Ascending aorta (tissue), 2 donors: Measurements from ENCODE around the gene ZFP1. TPM values are rescaled to one million over a fixed set of nuclear protein-coding genes. Genes with fewer than 3 reads are reported as not detected.

Source experiments
- DNase-seq, 2 donors: peaks; one replicate each; pipeline ENCODE4 v3.0.0-alpha.2; 2019; ENCODE audit warnings: low spot score in 2 of 2
- H3K27ac ChIP-seq, 2 donors: fragments of 200-600 bp; sonication (generic); one replicate each; pipeline ENCODE4 v1.5.1; 2016 to 2017; ENCODE audit warnings: mild to moderate bottlenecking in 1 of 2
- H3K27me3 ChIP-seq: fragments of 200-600 bp; sonication (generic); one replicate; pipeline ENCODE4 v1.5.1; 2017
- H3K36me3 ChIP-seq, 2 donors: fragments of 200-600 bp; sonication (generic); one replicate each; pipeline ENCODE4 v1.5.1; 2016
- H3K4me1 ChIP-seq, 2 donors: fragments of 200-600 bp; sonication (generic); one replicate each; pipeline ENCODE4 v1.5.1; 2016 to 2017; ENCODE audit warnings: mild to moderate bottlenecking in 1 of 2
- H3K4me3 ChIP-seq, 2 donors: fragments of 200-600 bp; sonication (generic); one replicate each; pipeline ENCODE4 v1.5.1; 2016 to 2017; ENCODE audit warnings: mild to moderate bottlenecking in 1 of 2
- H3K9me3 ChIP-seq, 2 donors: fragments of 200-600 bp; sonication (generic); one replicate each; pipeline ENCODE4 v1.5.1; 2016
- intact Hi-C: fragments of 100-400 bp; cut with DNase I; formaldehyde crosslinking; loops from one replicate; pipeline ENCODE4 v1.15.1; 2023
- total RNA-seq: library from RNA; depleted of rRNA; stranded (reverse); fragments of >200 nt; gene quantifications from one replicate; pipeline ENCODE4 v1.1.0, GENCODE V29; 2016
- TF ChIP-seq, protein P1 (sequence below), 3 experiments: fragments of 200-600 bp in 2 of 3; fragments of 450-650 bp in 1 of 3; sonication (generic) in 2 of 3; IDR thresholded peaks; one replicate each; pipeline ENCODE4 v1.5.1; 2016 to 2019; ENCODE audit warnings: antibody characterized with exemption in 3 of 3, mild to moderate bottlenecking in 1 of 3, moderate library complexity in 1 of 3

ZFP1 gene
- total RNA-seq, 1 donor from 2014 or later: 6.8 TPM

DNA sequence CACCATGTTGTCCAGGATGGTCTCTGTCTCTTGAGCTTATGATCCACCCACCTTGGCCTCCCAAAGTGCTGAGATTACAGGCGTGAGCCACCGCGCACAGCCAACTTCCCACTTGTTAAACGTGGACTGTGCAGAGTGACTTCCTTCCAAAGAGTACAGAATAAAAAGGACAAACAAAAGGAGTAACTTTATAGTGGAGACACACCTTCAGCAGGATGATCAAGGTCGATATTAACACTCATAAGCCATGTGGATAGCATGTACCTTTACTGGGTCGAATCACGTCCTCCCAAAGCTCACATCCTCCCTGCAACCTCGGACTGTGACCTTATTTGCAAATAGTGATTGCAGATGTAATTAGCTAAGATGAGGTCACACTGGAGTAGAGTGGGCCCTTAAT, 10.1 kb upstream of the ZFP1 start:
- DNase-seq: no peak
- no peak overlapping the region for H3K4me3 ChIP-seq
- TF ChIP-seq, protein P1, sequence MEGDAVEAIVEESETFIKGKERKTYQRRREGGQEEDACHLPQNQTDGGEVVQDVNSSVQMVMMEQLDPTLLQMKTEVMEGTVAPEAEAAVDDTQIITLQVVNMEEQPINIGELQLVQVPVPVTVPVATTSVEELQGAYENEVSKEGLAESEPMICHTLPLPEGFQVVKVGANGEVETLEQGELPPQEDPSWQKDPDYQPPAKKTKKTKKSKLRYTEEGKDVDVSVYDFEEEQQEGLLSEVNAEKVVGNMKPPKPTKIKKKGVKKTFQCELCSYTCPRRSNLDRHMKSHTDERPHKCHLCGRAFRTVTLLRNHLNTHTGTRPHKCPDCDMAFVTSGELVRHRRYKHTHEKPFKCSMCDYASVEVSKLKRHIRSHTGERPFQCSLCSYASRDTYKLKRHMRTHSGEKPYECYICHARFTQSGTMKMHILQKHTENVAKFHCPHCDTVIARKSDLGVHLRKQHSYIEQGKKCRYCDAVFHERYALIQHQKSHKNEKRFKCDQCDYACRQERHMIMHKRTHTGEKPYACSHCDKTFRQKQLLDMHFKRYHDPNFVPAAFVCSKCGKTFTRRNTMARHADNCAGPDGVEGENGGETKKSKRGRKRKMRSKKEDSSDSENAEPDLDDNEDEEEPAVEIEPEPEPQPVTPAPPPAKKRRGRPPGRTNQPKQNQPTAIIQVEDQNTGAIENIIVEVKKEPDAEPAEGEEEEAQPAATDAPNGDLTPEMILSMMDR (IDR thresholded peaks at IDR 0.05): no peak
- H3K9me3 ChIP-seq: no peaks in the 10 kb centered on the region
- no peaks in the 10 kb centered on the region for H3K4me1 ChIP-seq
- H3K36me3 ChIP-seq: no peaks in the 10 kb centered on the region
- H3K27ac ChIP-seq: no peak overlapping the region
- intact Hi-C loops: no loop called here
- H3K27me3 ChIP-seq: no peaks in the 10 kb centered on the region

DNA sequence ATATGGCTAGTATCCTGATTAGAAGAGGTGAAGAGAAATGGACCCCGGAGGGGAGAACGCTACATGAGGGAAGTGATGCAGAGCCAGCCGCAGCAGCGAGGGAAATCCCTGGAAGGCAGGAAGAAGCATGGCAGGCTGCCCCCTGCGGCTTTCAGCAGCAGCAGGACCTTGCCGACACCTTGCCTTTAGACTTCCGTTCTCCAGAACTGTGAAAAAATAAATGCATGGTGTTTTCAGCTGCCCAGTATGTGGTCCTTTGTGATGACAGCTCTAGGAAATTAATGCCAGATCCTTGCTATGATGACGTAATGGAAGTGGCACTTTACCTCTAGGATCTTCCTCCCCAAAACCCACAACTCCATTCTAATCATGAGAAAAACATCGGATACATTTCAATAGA, 9.7 kb upstream of the ZFP1 start:
- H3K27me3 ChIP-seq: no peaks in the 10 kb centered on the region
- intact Hi-C loops: no loop called here
- no peaks in the 10 kb centered on the region for H3K9me3 ChIP-seq
- no peaks in the 10 kb centered on the region for H3K36me3 ChIP-seq
- TF ChIP-seq, protein P1 (IDR thresholded peaks at IDR 0.05): no peak
- no peak overlapping the region for H3K4me3 ChIP-seq
- DNase-seq: no peak
- no peaks in the 10 kb centered on the region for H3K4me1 ChIP-seq
- no peak overlapping the region for H3K27ac ChIP-seq

DNA sequence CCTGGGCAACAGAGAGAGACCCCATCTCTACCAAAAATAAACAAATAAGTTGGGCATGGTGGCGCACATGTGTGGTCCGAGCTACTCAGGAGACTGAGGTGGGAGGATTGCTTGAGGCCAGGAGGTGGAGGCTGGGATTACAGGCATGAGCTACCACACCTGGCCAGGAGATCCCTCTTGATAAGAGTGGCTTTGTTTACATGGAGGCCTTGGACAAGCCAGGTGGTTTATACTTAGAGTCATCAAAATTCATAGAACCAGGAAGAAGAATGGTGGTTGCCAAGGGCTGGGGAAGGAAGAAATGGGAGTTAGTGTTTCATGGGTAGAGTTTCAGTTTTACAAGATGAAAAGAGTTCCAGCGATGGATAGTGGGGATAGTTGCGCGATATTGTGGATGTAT, 8.8 kb upstream of the ZFP1 start:
- Histone ChIP-seq H3K9me3 (no peaks in the 10 kb centered on the region), H3K36me3 (no peaks in the 10 kb centered on the region), H3K27ac (no peak overlapping the region), H3K27me3 (no peaks in the 10 kb centered on the region), H3K4me1 (no peaks in the 10 kb centered on the region), H3K4me3 (no peak overlapping the region)
- TF ChIP-seq, protein P1 (IDR thresholded peaks at IDR 0.05): no peak
- no peak for DNase-seq
- intact Hi-C loops: no loop called here

DNA sequence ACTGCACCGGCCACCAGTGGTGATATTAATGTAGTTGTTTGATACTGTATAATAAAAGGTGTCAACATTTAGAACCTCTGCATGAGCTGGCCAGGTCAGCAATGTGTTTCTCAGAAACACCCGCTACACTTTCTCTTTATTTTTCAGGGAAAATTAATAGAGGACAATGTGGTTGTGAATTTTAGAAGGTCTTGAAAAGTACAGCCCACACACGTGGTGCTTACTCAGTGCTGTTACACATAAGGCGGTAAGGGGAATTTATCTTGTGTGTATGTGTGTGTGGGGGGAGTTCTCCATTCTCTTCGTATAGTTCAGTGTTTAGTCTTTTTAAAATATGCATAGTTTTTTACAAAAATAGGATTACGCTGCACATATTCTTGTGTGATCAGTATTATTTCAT, 4.4 kb upstream of the ZFP1 start:
- peaks cover 0 to 3% of the 10 kb centered on the region in 2 donors for H3K9me3 ChIP-seq
- DNase-seq: no peak
- TF ChIP-seq, protein P1 (IDR thresholded peaks at IDR 0.05): no peak
- no peaks in the 10 kb centered on the region for H3K36me3 ChIP-seq
- H3K27me3 ChIP-seq: no peaks in the 10 kb centered on the region
- no peak overlapping the region for H3K27ac ChIP-seq
- no peak overlapping the region for H3K4me3 ChIP-seq
- H3K4me1 ChIP-seq: no peaks in the 10 kb centered on the region
- intact Hi-C loops: loop anchor here (10.0 kb wide), 1 partner anchor 439 kb away; the partner anchor contains the start of gene MLKL

DNA sequence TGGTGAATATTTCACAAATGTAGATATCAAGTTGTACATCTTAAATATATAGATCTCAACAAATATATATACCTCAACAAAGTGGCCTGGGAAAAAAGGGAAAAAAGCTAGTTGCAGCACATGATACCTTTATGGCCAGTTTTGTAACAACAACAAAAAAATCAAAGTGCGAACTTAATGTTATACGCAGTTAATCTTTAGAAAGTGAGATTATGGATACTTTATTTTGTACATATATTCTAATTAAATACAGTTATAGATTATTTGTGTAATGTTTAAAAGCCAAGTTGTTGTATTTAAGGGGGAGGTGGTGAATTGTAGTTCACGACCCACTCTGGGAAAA, 385 bp upstream of the ZFP1 start:
- Histone ChIP-seq H3K27me3 (no peaks in the 10 kb centered on the region), H3K4me1 (peaks cover 0 to 6% of the 10 kb centered on the region in 2 donors), H3K9me3 (peaks cover 8 to 19% of the 10 kb centered on the region in 2 donors), H3K4me3 (peak overlapping the region; percentile 99 to 100), H3K27ac (peak overlapping the region; percentile 93 to 99), H3K36me3 (peaks cover 2 to 6% of the 10 kb centered on the region in 2 donors)
- TF ChIP-seq, protein P1 (IDR thresholded peaks at IDR 0.05): no peak
- no peak for DNase-seq
- intact Hi-C loops: loop anchor here (1.0 to 10.0 kb wide), 5 partner anchors 31 to 475 kb away; partner anchors contain the start of genes ADAT1, LDHD, MLKL and WDR59

DNA sequence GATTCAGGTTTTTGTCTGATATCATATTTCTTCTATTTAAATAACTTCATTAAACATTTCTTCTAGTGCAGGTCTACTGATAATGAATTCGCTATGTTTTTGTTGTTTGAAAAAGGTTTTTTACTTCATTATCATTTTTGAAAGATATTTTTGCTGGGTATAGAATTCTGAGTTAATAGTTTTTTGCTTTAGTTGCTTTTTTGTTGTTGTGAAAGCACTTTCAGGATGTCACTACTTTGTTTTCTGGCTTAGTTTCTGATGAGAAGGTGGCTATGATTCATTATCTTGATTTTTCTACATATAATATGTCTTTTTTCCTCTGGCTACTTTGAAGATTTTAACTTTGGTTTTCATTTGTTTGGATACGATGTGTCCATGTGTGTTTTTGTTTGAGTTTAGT, 3.5 kb downstream of the ZFP1 start:
- intact Hi-C loops: no loop called here
- no peak overlapping the region for H3K4me3 ChIP-seq
- peaks cover 0 to 6% of the 10 kb centered on the region in 2 donors for H3K4me1 ChIP-seq
- H3K9me3 ChIP-seq: peaks cover 8 to 17% of the 10 kb centered on the region in 2 donors
- no peaks in the 10 kb centered on the region for H3K27me3 ChIP-seq
- H3K27ac ChIP-seq: no peak overlapping the region
- DNase-seq: no peak
- TF ChIP-seq, protein P1 (IDR thresholded peaks at IDR 0.05): no peak
- H3K36me3 ChIP-seq: peaks cover 15 to 28% of the 10 kb centered on the region in 2 donors
